Gastroesophageal sphincter (tissue), 4 donors: Measurements from ENCODE around the gene RANGRF. TPM values are rescaled to one million over a fixed set of nuclear protein-coding genes. Genes with fewer than 3 reads are reported as not detected.

Source experiments
- ATAC-seq: fragments of 150-250 bp; one replicate; pipeline ENCODE4 v1.9.1; 2016; ENCODE audit warnings: mild to moderate bottlenecking, moderate library complexity
- H3K27ac ChIP-seq, 4 donors: fragments of 200-600 bp; sonication (generic) in 3 of 4; 1 replicate in 3 of 4; 2 replicates in 1 of 4; pipeline ENCODE4 v1.5.1; 2016 to 2019
- H3K27me3 ChIP-seq: fragments of 200-600 bp; sonication (generic); one replicate; pipeline ENCODE4 v1.5.1; 2019
- H3K36me3 ChIP-seq, 2 donors: fragments of 200-600 bp; sonication (generic); one replicate each; pipeline ENCODE4 v1.5.1; 2019; ENCODE audit warnings: control low read depth in 1 of 2
- H3K4me1 ChIP-seq, 3 donors: fragments of 200-600 bp; sonication (generic); 1 replicate in 2 of 3; 2 replicates in 1 of 3; pipeline ENCODE4 v1.5.1; 2016 to 2019; ENCODE audit warnings: control low read depth in 2 of 3
- H3K4me3 ChIP-seq, 2 donors: fragments of 200-600 bp; sonication (generic); one replicate each; pipeline ENCODE4 v1.5.1; 2019; ENCODE audit warnings: mild to moderate bottlenecking in 1 of 2, moderate library complexity in 1 of 2
- H3K9me3 ChIP-seq, 3 donors: fragments of 200-600 bp; sonication (generic); one replicate each; pipeline ENCODE4 v1.5.1; 2017 to 2019; ENCODE audit warnings: control low read depth in 2 of 3
- EP300 ChIP-seq: sonication (generic); formaldehyde crosslinking; IDR thresholded peaks from one replicate; pipeline ENCODE4 v1.6.1; 2017; ENCODE audit warnings: antibody characterized with exemption, mild to moderate bottlenecking
- POLR2A ChIP-seq, 2 donors: fragments of 450-650 bp; IDR thresholded peaks; one replicate each; pipeline ENCODE4 v1.6.1; 2017; ENCODE audit warnings: antibody characterized with exemption in 2 of 2, mild to moderate bottlenecking in 2 of 2, moderate library complexity in 1 of 2
- POLR2AphosphoS5 ChIP-seq: sonication (generic); formaldehyde crosslinking; IDR thresholded peaks from one replicate; pipeline ENCODE4 v1.6.1; 2017; ENCODE audit warnings: antibody characterized with exemption
- WGBS, 2 donors: methylation state at CpG; one replicate each; pipeline ENCODE4 v1.1.5; 2018; ENCODE audit warnings: low coverage in 1 of 2; 5-methylcytosine and 5-hydroxymethylcytosine counted together
- total RNA-seq, 4 donors: library from RNA; depleted of rRNA; stranded (reverse); fragments of >200 nt; gene quantifications; one replicate each; pipeline ENCODE4 v1.1.0, GENCODE V29; 2016
- TF ChIP-seq, protein P1 (sequence below), 4 experiments: fragments of 200-600 bp in 2 of 4; fragments of 450-650 bp in 2 of 4; sonication (generic) in 1 of 4; IDR thresholded peaks; one replicate each; pipeline ENCODE4 v1.5.1; 2017 to 2019; ENCODE audit warnings: antibody characterized with exemption in 4 of 4, mild to moderate bottlenecking in 2 of 4, moderate library complexity in 2 of 4

RANGRF gene
- total RNA-seq, 4 donors from 2014 or later = 28.5 to 34.6 (median 30.1) TPM

GRCh38 chr17:8274816-8275215 is 13.7 kb upstream of the RANGRF start:
- 82 to 92% methylated on average over 2 to 4 of the region's 5 CpGs for WGBS, 2 donors
- ATAC-seq = no peak
- Histone ChIP-seq H3K4me1 (no peaks in the 10 kb centered on the region), H3K27me3 (no peaks in the 10 kb centered on the region), H3K9me3 (no peaks in the 10 kb centered on the region), H3K4me3 (no peak overlapping the region), H3K27ac (no peak overlapping the region), H3K36me3 (peaks cover 0 to 11% of the 10 kb centered on the region in 2 donors)
- TF ChIP-seq POLR2AphosphoS5 (no peak), POLR2A (IDR thresholded peaks at IDR 0.05) (no peak), EP300 (no peak)
- TF ChIP-seq, protein P1, sequence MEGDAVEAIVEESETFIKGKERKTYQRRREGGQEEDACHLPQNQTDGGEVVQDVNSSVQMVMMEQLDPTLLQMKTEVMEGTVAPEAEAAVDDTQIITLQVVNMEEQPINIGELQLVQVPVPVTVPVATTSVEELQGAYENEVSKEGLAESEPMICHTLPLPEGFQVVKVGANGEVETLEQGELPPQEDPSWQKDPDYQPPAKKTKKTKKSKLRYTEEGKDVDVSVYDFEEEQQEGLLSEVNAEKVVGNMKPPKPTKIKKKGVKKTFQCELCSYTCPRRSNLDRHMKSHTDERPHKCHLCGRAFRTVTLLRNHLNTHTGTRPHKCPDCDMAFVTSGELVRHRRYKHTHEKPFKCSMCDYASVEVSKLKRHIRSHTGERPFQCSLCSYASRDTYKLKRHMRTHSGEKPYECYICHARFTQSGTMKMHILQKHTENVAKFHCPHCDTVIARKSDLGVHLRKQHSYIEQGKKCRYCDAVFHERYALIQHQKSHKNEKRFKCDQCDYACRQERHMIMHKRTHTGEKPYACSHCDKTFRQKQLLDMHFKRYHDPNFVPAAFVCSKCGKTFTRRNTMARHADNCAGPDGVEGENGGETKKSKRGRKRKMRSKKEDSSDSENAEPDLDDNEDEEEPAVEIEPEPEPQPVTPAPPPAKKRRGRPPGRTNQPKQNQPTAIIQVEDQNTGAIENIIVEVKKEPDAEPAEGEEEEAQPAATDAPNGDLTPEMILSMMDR (IDR thresholded peaks at IDR 0.05) = no peak

DNA sequence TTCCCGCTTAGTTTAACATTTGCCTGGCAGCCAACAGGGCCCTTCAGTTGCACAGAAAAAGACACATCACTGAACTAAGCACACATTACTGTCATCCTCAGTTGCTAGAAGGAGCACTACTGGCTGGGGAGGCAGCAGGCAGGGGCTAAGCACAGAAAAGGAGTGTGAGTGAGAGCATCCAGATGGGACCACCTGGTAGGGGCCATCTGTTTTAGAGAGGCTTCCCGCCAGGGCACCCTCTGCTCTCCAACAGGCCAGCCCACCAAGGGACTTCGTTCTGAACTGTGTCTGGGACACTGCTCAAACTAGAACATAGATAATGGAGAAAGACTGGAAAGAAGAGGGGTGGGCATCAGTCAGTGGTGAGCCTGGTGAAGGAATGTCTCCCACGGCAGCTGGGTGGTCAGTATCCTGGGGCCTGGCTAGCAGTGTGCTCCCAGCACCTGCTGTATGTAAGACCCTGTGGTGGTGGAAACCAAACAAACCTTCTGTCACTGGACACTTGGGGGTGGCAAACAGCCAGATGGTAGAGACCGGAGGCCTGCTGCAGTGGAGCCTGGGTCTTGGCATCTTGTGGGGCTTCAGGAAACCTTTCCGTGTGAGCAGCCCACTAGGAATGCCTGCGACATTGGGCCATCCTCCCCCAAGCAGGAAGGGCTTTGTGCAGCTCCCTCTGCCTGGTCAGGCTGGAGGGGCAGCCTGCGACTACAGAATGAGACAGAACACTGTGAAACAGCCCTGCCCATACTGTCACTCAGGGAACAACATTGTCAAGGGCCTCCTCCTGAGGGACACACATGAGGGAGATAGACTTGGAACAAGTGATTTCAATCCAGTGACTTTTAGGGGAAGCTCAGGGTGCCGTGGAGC is 12.8 kb upstream of the RANGRF start:
- Histone ChIP-seq H3K27ac (no peak overlapping the region), H3K4me1 (no peaks in the 10 kb centered on the region)
- no peak for ATAC-seq

GRCh38 chr17:8277317-8277716 is 11.2 kb upstream of the RANGRF start:
- no peak for ATAC-seq
- Histone ChIP-seq H3K27me3 (no peaks in the 10 kb centered on the region), H3K4me1 (no peaks in the 10 kb centered on the region), H3K4me3 (no peak overlapping the region), H3K27ac (no peak overlapping the region), H3K9me3 (no peaks in the 10 kb centered on the region), H3K36me3 (no peaks in the 10 kb centered on the region)
- 88 to 95% methylated on average over 6 of the region's 7 CpGs for WGBS, 2 donors
- TF ChIP-seq, protein P1 (IDR thresholded peaks at IDR 0.05) = no peak
- TF ChIP-seq POLR2AphosphoS5 (no peak), POLR2A (IDR thresholded peaks at IDR 0.05) (no peak), EP300 (no peak)

More for the DNA sequence above, 12.8 kb upstream of the RANGRF start:
- Histone ChIP-seq H3K4me3 (no peak overlapping the region), H3K27me3 (no peaks in the 10 kb centered on the region), H3K9me3 (no peaks in the 10 kb centered on the region), H3K36me3 (peaks cover 0 to 2% of the 10 kb centered on the region in 2 donors)
- 47 to 55% methylated on average over 3 to 5 of the region's 9 CpGs for WGBS, 2 donors
- TF ChIP-seq EP300 (no peak), POLR2A (IDR thresholded peaks at IDR 0.05) (no peak), POLR2AphosphoS5 (no peak)
- TF ChIP-seq, protein P1 (IDR thresholded peaks at IDR 0.05) = no peak

DNA sequence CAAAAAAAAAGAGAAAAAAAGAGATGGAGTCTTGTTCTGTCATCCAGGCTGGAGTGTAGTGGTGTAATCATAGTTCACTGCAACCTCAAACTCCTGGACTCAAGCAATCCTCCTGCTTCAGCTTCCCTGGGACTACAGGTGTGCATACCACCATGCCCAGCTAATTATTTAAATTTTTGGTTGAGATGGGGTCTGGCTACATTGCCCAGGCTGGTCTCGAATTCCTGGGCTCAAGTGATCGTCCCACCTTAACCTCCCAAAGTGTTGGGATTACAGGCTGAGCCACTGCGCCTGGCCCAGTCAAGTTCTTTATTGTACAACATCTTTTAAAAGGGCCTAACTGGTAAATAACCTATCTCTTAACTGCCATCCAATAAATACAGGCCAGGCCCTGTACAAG is 6.1 kb upstream of the RANGRF start:
- Histone ChIP-seq H3K9me3 (no peaks in the 10 kb centered on the region), H3K4me1 (peaks cover 0 to under 1% (median 0%) of the 10 kb centered on the region in 3 donors), H3K27ac (no peak overlapping the region), H3K27me3 (no peaks in the 10 kb centered on the region), H3K36me3 (no peaks in the 10 kb centered on the region), H3K4me3 (no peak overlapping the region)
- TF ChIP-seq POLR2AphosphoS5 (no peak), POLR2A (IDR thresholded peaks at IDR 0.05) (no peak), EP300 (no peak)
- TF ChIP-seq, protein P1 (IDR thresholded peaks at IDR 0.05) = no peak
- no peak for ATAC-seq
- WGBS, 2 donors = 80 to 89% methylated on average over 2 to 3 of the region's 3 CpGs

GRCh38 chr17:8283356-8283755 is 5.1 kb upstream of the RANGRF start:
- WGBS, 2 donors = 66 to 75% methylated on average over 4 of the region's 4 CpGs
- no peak for TF ChIP-seq POLR2AphosphoS5
- TF ChIP-seq POLR2A (IDR thresholded peaks at IDR 0.05) = no peak
- TF ChIP-seq, protein P1 (IDR thresholded peaks at IDR 0.05) = no peak
- no peak for TF ChIP-seq EP300
- ATAC-seq = no peak
- no peak overlapping the region for H3K27ac ChIP-seq
- H3K27me3 ChIP-seq = no peaks in the 10 kb centered on the region
- peaks cover 0 to 10% (median 3%) of the 10 kb centered on the region in 3 donors for H3K4me1 ChIP-seq
- no peaks in the 10 kb centered on the region for H3K9me3 ChIP-seq
- H3K36me3 ChIP-seq = no peaks in the 10 kb centered on the region
- H3K4me3 ChIP-seq = no peak overlapping the region
